Measurements from ENCODE around the gene TRERF1.

DNA sequence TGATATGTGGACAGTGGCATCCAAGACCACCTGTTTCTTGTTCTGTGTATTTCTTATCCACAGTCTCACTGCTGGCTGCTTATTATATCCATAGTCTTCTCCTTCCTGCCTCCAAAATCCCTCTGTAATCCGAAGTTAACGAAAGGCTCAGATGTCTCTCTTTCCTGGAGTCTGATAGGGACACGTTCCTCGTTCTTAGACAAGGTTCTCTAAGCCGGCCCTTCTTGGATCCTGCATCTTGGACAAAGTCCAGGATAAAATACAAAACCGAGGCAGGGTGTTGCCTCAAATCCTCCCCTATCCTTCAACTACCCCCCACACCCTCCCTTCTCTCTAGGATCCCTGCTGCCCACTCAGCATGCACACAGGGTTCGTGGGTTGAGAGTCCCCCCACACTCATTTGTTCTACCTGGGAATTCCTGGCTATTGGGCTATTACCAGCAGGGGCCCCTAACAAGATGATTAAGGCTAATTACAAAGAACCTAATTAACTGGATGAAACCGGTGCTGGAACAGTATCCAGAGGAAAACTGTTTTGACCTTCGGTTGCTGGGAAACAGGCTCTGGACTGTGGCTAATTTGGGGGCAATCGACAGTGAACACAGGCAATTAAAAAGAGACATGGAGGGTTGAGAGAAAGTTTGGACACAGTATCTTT lies 201.3 kb downstream of the TRERF1 start:
- TF ChIP-seq POLR2A (IDR thresholded peaks at IDR 0.05; ENCODE audit: low read depth, low read length) (no peak), POLR2AphosphoS5 (IDR thresholded peaks at IDR 0.05; ENCODE audit: low read depth, low read length) (no peak)
